ENCODE measurements around the gene ZNF334. TPM values are rescaled to one million over a fixed set of nuclear protein-coding genes. Genes with fewer than 3 reads are reported as not detected.

ZNF334 gene
- total and polyA plus RNA-seq, 2 of the 4 experiments (the other 2 are of a cell fraction) = 1.4 to 2.1 TPM

GRCh38 chr20:46491354-46491753 lies 22.0 kb downstream of the ZNF334 start:
- H4K5ac ChIP-seq (ENCODE audit: low read depth, low read length) = no peak overlapping the region
- H2BK120ac ChIP-seq (ENCODE audit: low read depth, low read length) = no peak overlapping the region
- H3K4me2 ChIP-seq (ENCODE audit: low read depth, low read length) = no peak overlapping the region
- CTCF ChIA-PET = no interaction called here
- in situ Hi-C loops (cut with MboI; ENCODE audit: low sequenced_read_pairs) = no loop called here
- no peak overlapping the region for H2AFZ ChIP-seq (replicated peaks; ENCODE audit: low read length, poor library complexity)
- H3K27ac ChIP-seq (ENCODE audit: insufficient read depth, low read length) = no peak overlapping the region
- ATAC-seq (ENCODE audit: low read depth) = no peak
- no peak overlapping the region for H2BK15ac ChIP-seq (ENCODE audit: low read depth, low read length)
- H2AK9ac ChIP-seq (replicated peaks; ENCODE audit: low read depth, low read length, poor library complexity) = no peak overlapping the region
- no peak overlapping the region for H3K4ac ChIP-seq (ENCODE audit: low read depth, low read length)
- H4K91ac ChIP-seq (ENCODE audit: insufficient read depth, low read depth, low read length) = no peak overlapping the region
- no peak overlapping the region for H2AK5ac ChIP-seq (ENCODE audit: low read depth, low read length)
- no peak overlapping the region for H3K14ac ChIP-seq (replicated peaks; ENCODE audit: low read depth, low read length)
- H3K4me1 ChIP-seq (ENCODE audit: control insufficient read depth, insufficient read depth, low read length) = no peaks in the 10 kb centered on the region
- POLR2A ChIA-PET (ENCODE audit: unreplicated experiment) = no interaction called here
- no peak overlapping the region for H3K4me3 ChIP-seq (ENCODE audit: insufficient read depth, low read depth, low read length)
- no peaks in the 10 kb centered on the region for H3K36me3 ChIP-seq (ENCODE audit: control insufficient read depth, insufficient read depth, low read length)
- H3K23ac ChIP-seq (ENCODE audit: low read depth, low read length) = no peak overlapping the region
- intact Hi-C loops (cut with micrococcal nuclease) = no loop called here
- no peak overlapping the region for H4K8ac ChIP-seq (ENCODE audit: low read depth in 2 of 2, low read length in 2 of 2)
- no peak overlapping the region for H3K18ac ChIP-seq (ENCODE audit: low read depth, low read length)
- DNase-seq = no peak
- no TSS peak for BruUV-seq (replicated peaks)
- H2BK20ac ChIP-seq (ENCODE audit: low read depth, low read length) = no peak overlapping the region
- TF ChIP-seq CTCF (conservative IDR thresholded peaks at IDR 0.05; ENCODE audit: low read depth, low read length) = no peak
- no peak for TF ChIP-seq MAZ (IDR thresholded peaks at IDR 0.05; ENCODE audit: borderline replicate concordance, low read depth, low read length)
- no peak for TF ChIP-seq FOS (IDR thresholded peaks at IDR 0.05; ENCODE audit: low read depth, low read length)
- no CpG with 5 or more reads among the region's 8 CpGs for WGBS, 2 experiments (ENCODE audit: extremely low coverage in 2 of 2, insufficient read length in 1 of 2)
- no peaks in the 10 kb centered on the region for H3K9me1 ChIP-seq (ENCODE audit: insufficient read depth, low read length)
- no peaks in the 10 kb centered on the region for H4K20me1 ChIP-seq (ENCODE audit: insufficient read depth, low read length)
- dilution Hi-C loops (cut with HindIII; ENCODE audit: low sequenced_read_pairs, unreplicated experiment) = no loop called here
- H3K9ac ChIP-seq (ENCODE audit: low read depth, low read length) = no peak overlapping the region
- no peaks in the 10 kb centered on the region for H3K79me1 ChIP-seq (ENCODE audit: low read depth in 1 of 2, low read length in 2 of 2)
- no peak overlapping the region for H3K56ac ChIP-seq (ENCODE audit: extremely low read depth, insufficient read depth, low read length)
- H3K27me3 ChIP-seq (ENCODE audit: control insufficient read depth, insufficient read depth, low read length) = no peaks in the 10 kb centered on the region; the same call in 1 of the 2 replicates
- H2BK5ac ChIP-seq (ENCODE audit: low read depth, low read length, poor library complexity, severe bottlenecking) = no peak overlapping the region
- H3K9me3 ChIP-seq (ENCODE audit: control insufficient read depth, insufficient read depth, low read length) = no peaks in the 10 kb centered on the region
